Mucosa of descending colon (tissue), 3 donors: ENCODE results near the gene CYP4A11. TPM values are rescaled to one million over a fixed set of nuclear protein-coding genes. Genes with fewer than 3 reads are reported as not detected.
"Not testable (repeated sequence)": the region's sequence is repeated elsewhere in the genome, so short reads cannot be mapped to it uniquely, and the experiment has no call there.

ENCODE experiments used
- ATAC-seq: fragments of 200-7000 bp; cut with Tn5 transposase; one replicate; pipeline ENCODE4 v1.9.1; 2020; ENCODE audit warnings: mild to moderate bottlenecking, moderate library complexity
- DNase-seq, 3 donors: peaks; one replicate each; pipeline ENCODE4 v3.0.0-alpha.2; 2020
- H3K36me3 ChIP-seq: fragments of 200-600 bp; one replicate; pipeline ENCODE4 v1.8.0; 2021; ENCODE audit warnings: low read depth, mild to moderate bottlenecking
- H3K4me1 ChIP-seq: fragments of 200-600 bp; one replicate; pipeline ENCODE4 v1.8.0; 2021; ENCODE audit warnings: low read depth, mild to moderate bottlenecking
- H3K4me3 ChIP-seq: fragments of 200-600 bp; one replicate; pipeline ENCODE4 v1.8.0; 2021; ENCODE audit warnings: mild to moderate bottlenecking
- H3K9me3 ChIP-seq: fragments of 200-600 bp; one replicate; pipeline ENCODE4 v1.8.0; 2021; ENCODE audit warnings: mild to moderate bottlenecking
- CTCF ChIP-seq: fragments of 200-600 bp; IDR thresholded peaks from one replicate; pipeline ENCODE4 v1.8.0; 2022; ENCODE audit warnings: antibody characterized with exemption, mild to moderate bottlenecking
- intact Hi-C, 2 donors: fragments of 100-400 bp; cut with DNase I in 1 of 2; cut with micrococcal nuclease in 1 of 2; formaldehyde crosslinking; loops; one replicate each; pipeline versions ENCODE4 v1.11.0 to v1.11.1; 2022; cut with DNase I, micrococcal nuclease
- long read RNA-seq, 2 donors: library from polyadenylated mRNA; unstranded; transcript quantifications; one replicate each; pipeline ENCODE4 v2.0.0, GENCODE V29; 2019 to 2021
- total RNA-seq, 3 donors: library from RNA; stranded (reverse); fragmentation: NEBNext Ultra II Directional in 2 of 3; extraction: Animal tissue kit (Norgen Biotek cat#: 25700) in 2 of 3; gene quantifications; one replicate each; pipeline versions ENCODE4 v1.2.1 to v1.2.4, GENCODE V29; 2021 to 2023
- donor health status: DM: no; HTN: no; CAD: no; lungs with moderate emphysema.
- donor health status: DM: no; HTN: no; CAD: no.
- donor health status: DM: no; HTN: yes; CAD: no.

CYP4A11 gene
- not detected for total RNA-seq
- long read RNA-seq, donor 1: 0 reads
- long read RNA-seq, donor 2: 0 reads

GRCh38 chr1:46941135-46941694 is at the start of gene CYP4A11:
Gene CYP4A11, minus strand, starts transcription at chr1:46941476. Its CDS starts 43 bp downstream, at chr1:46941433.
- no peak for DNase-seq
- ATAC-seq: no peak
- Histone ChIP-seq H3K4me3 (no peak within 1 kb of the TSS), H3K36me3 (no peaks in the 10 kb centered on the region), H3K9me3 (no peaks in the 10 kb centered on the region), H3K4me1 (no peaks in the 10 kb centered on the region)
- no peak for TF ChIP-seq CTCF
- intact Hi-C loops: no loop called here

GRCh38 chr1:46990541-46990940 is 49.3 kb upstream of the CYP4A11 start:
- H3K4me3 ChIP-seq, H3K36me3 ChIP-seq, DNase-seq, H3K4me1 ChIP-seq, intact Hi-C loops, H3K9me3 ChIP-seq, ATAC-seq: not testable (repeated sequence)

GRCh38 chr1:46983830-46984586 is 42.7 kb upstream of the CYP4A11 start:
- Histone ChIP-seq H3K36me3 (no peaks in the 10 kb centered on the region), H3K4me3 (no peak overlapping the region), H3K9me3 (peaks cover 5% of the 10 kb centered on the region), H3K4me1 (no peaks in the 10 kb centered on the region)
- TF ChIP-seq CTCF: no peak
- no peak for DNase-seq
- ATAC-seq: no peak
- intact Hi-C loops: no loop called here

- TF ChIP-seq CTCF: no peak
- no peaks in the 10 kb centered on the region for H3K4me1 ChIP-seq
- H3K36me3 ChIP-seq: no peaks in the 10 kb centered on the region
- H3K4me3 ChIP-seq: no peak overlapping the region
- ATAC-seq: no peak
- intact Hi-C loops: no loop called here
- no peak for DNase-seq
- peaks cover 5% of the 10 kb centered on the region for H3K9me3 ChIP-seq
These were observed 42.0 kb upstream of the CYP4A11 start for GRCh38 chr1:46983166-46983829.

- Histone ChIP-seq H3K9me3 (no peaks in the 10 kb centered on the region), H3K4me1 (no peaks in the 10 kb centered on the region), H3K36me3 (no peaks in the 10 kb centered on the region), H3K4me3 (no peak overlapping the region)
- DNase-seq: no peak
- intact Hi-C loops: no loop called here
- ATAC-seq: no peak
- no peak for TF ChIP-seq CTCF
These were observed 27.8 kb upstream of the CYP4A11 start for GRCh38 chr1:46969014-46969619.

GRCh38 chr1:46962272-46962671 is 21.0 kb upstream of the CYP4A11 start:
- ATAC-seq: not testable (repeated sequence)

More at GRCh38 chr1:46962272-46962671, 21.0 kb upstream of the CYP4A11 start:
- DNase-seq, H3K4me3 ChIP-seq, intact Hi-C loops, H3K9me3 ChIP-seq, H3K36me3 ChIP-seq, H3K4me1 ChIP-seq: not testable (repeated sequence)
